Endothelial cell of umbilical vein (primary cell): ENCODE data around the gene OSBPL6. TPM values are rescaled to one million over a fixed set of nuclear protein-coding genes. Genes with fewer than 3 reads are reported as not detected.

ENCODE experiments used
- BruUV-seq: library from RNA; stranded (reverse); fragments of 400-500 nt; replicated peaks from 2 replicates; lab custom pipeline; 2021; lab: Mats Ljungman, UMichigan
- CTCF ChIA-PET: fragments of 300-600, 350-600 bp; sonication (Branson Sonifier 250); formaldehyde crosslinking; loops from one replicate; lab custom pipeline; 2021; ENCODE audit warnings: antibody characterized with exemption, inconsistent platforms; lab: Charles Lee
- POLR2A ChIA-PET: fragments of 300-600, 350-600 bp; sonication (Branson Sonifier 250); formaldehyde crosslinking; loops from one replicate; lab custom pipeline; 2021; ENCODE audit warnings: antibody characterized with exemption, inconsistent platforms; lab: Charles Lee
- DNase-seq: peaks from one replicate; pipeline ENCODE4 v3.0.0-alpha.2; 2011; ENCODE audit warnings: low read depth, low spot score
- FAIRE-seq: peaks from 2 replicates; lab custom pipeline; 2011; peaks lifted over from hg19 to GRCh38; lab: Jason Lieb, UNC
- H2AFZ ChIP-seq: 2 replicates; pipeline ENCODE4 v1.6.0; 2012; ENCODE audit warnings: low read depth, low read length, control low read depth, inconsistent platforms
- H3K27ac ChIP-seq: 2 replicates; pipeline ENCODE4 v1.5.1; 2011; ENCODE audit warnings: low read depth, mild to moderate bottlenecking, control low read depth, low read length, moderate library complexity; ENCODE audit not compliant: insufficient read depth
- H3K27me3 ChIP-seq, 2 experiments: 2 replicates each; pipeline versions ENCODE4 v1.6.0 to v1.6.1; 2011; ENCODE audit warnings: low read length in 2 of 2, mixed read lengths in 1 of 2; ENCODE audit not compliant: control insufficient read depth in 2 of 2, insufficient read depth in 2 of 2
- H3K36me3 ChIP-seq, 2 experiments: 2 replicates in 1 of 2; 3 replicates in 1 of 2; pipeline ENCODE4 v1.5.1; 2011; ENCODE audit warnings: low read length in 2 of 2, mild to moderate bottlenecking in 1 of 2, moderate library complexity in 1 of 2; ENCODE audit not compliant: control insufficient read depth in 2 of 2, insufficient read depth in 2 of 2; ENCODE audit errors: extremely low read depth in 1 of 2
- H3K4me1 ChIP-seq: 3 replicates; pipeline ENCODE4 v1.5.1; 2011; ENCODE audit warnings: mild to moderate bottlenecking, low read length; ENCODE audit not compliant: control insufficient read depth, insufficient read depth; ENCODE audit errors: extremely low read depth
- H3K4me2 ChIP-seq: 2 replicates; pipeline ENCODE4 v1.6.1; 2011; ENCODE audit warnings: low read length, control low read depth, mixed read lengths; ENCODE audit not compliant: insufficient read depth
- H3K4me3 ChIP-seq, 3 experiments: fragments of 200-600 bp in 1 of 3; sonication (generic), shearing (Covaris generic) in 1 of 3; replicated peaks in 1 of 3; 2 replicates each; pipeline ENCODE4 v1.5.1; 2011 to 2016; ENCODE audit warnings: control low read depth in 3 of 3, low read length in 3 of 3, mild to moderate bottlenecking in 2 of 3, inconsistent platforms in 1 of 3, low read depth in 1 of 3, moderate library complexity in 1 of 3; ENCODE audit not compliant: insufficient read depth in 1 of 3
- H3K79me2 ChIP-seq: 2 replicates; pipeline ENCODE4 v1.6.0; 2012; ENCODE audit warnings: low read length, inconsistent platforms; ENCODE audit not compliant: control insufficient read depth, insufficient read depth
- H3K9ac ChIP-seq: replicated peaks from 2 replicates; pipeline ENCODE3; 2011; ENCODE audit warnings: low read length, control low read depth; ENCODE audit not compliant: insufficient read depth; ENCODE audit errors: extremely low read depth
- H3K9me1 ChIP-seq: replicated peaks from 3 replicates; pipeline ENCODE4 v1.6.0; 2011; ENCODE audit warnings: mild to moderate bottlenecking, low read length; ENCODE audit not compliant: control insufficient read depth, insufficient read depth; ENCODE audit errors: extremely low read depth
- H3K9me3 ChIP-seq: replicated peaks from 2 replicates; pipeline ENCODE4 v1.5.1; 2012; ENCODE audit warnings: low read length, inconsistent platforms; ENCODE audit not compliant: control insufficient read depth, insufficient read depth
- H4K20me1 ChIP-seq: replicated peaks from 2 replicates; pipeline ENCODE3; 2011; ENCODE audit warnings: mild to moderate bottlenecking, low read length; ENCODE audit not compliant: control insufficient read depth, insufficient read depth; ENCODE audit errors: extremely low read depth
- GATA2 ChIP-seq: IDR thresholded peaks from 2 replicates; pipeline ENCODE4 v1.7.0; 2011; ENCODE audit warnings: low read depth, mild to moderate bottlenecking, moderate library complexity, mixed read lengths, low read length; ENCODE audit not compliant: insufficient read length, insufficient read depth
- JUN ChIP-seq: IDR thresholded peaks from 2 replicates; pipeline ENCODE4 v1.6.1; 2011; ENCODE audit warnings: borderline replicate concordance, low read depth; ENCODE audit not compliant: insufficient read length, insufficient read depth
- MYC ChIP-seq: IDR thresholded peaks from one replicate; pipeline ENCODE4 v1.6.1; 2011; ENCODE audit warnings: mild to moderate bottlenecking, low read depth, low read length
- POLR2A ChIP-seq: IDR thresholded peaks from 2 replicates; pipeline ENCODE4 v1.6.1; 2012; ENCODE audit warnings: low read depth, mild to moderate bottlenecking, control low read depth, low read length
- POLR2AphosphoS5 ChIP-seq: IDR thresholded peaks from 2 replicates; pipeline ENCODE4 v1.6.1; 2012; ENCODE audit warnings: low read depth, mild to moderate bottlenecking, control low read depth, low read length, moderate library complexity; ENCODE audit not compliant: insufficient read depth
- dilution Hi-C: fragments of 300-500 bp; cut with MboI; formaldehyde crosslinking; loops from one replicate; pipeline ENCODE4 v1.15.0; 2019; ENCODE audit warnings: low sequenced_read_pairs; ENCODE audit not compliant: extremely low pct_ligation_motif_present
- intact Hi-C: fragments of 100-400 bp; cut with micrococcal nuclease; formaldehyde crosslinking; loops from one replicate; pipeline ENCODE4 v1.10.0; 2022
- polyA plus RNA-seq, 4 experiments: library from polyadenylated mRNA; depleted of rRNA in 3 of 4; stranded (reverse) in 3 of 4; unstranded in 1 of 4; fragments of >200 nt; gene quantifications; 2 replicates each; pipeline versions ENCODE4 v1.2.1 to v1.2.3, GENCODE V29; 2011 to 2012; ENCODE audit warnings: missing spikeins in 1 of 4
- total RNA-seq: library from RNA; stranded (reverse); gene quantifications from 2 replicates; pipeline ENCODE4 v1.2.3, GENCODE V29; 2021
- TF ChIP-seq, protein P1 (sequence below), 2 donors: IDR thresholded peaks; 1 replicate in 1 of 2; 2 replicates in 1 of 2; pipeline ENCODE4 v1.5.1; 2011; ENCODE audit warnings: low read length in 2 of 2, mild to moderate bottlenecking in 2 of 2, moderate library complexity in 2 of 2, control low read depth in 1 of 2, inconsistent platforms in 1 of 2, low read depth in 1 of 2; ENCODE audit not compliant: insufficient read depth in 1 of 2; ENCODE audit errors: extremely low read depth in 1 of 2
- TF ChIP-seq, protein P2 (sequence below): IDR thresholded peaks from 2 replicates; pipeline ENCODE4 v1.6.1; 2011; ENCODE audit not compliant: insufficient read depth, insufficient read length

Gene OSBPL6
- total and polyA plus RNA-seq, 2 donors (not counting 3 experiments of a cell fraction or from before 2014, with no cell fraction given): 1.5 to 2.3 TPM

DNA sequence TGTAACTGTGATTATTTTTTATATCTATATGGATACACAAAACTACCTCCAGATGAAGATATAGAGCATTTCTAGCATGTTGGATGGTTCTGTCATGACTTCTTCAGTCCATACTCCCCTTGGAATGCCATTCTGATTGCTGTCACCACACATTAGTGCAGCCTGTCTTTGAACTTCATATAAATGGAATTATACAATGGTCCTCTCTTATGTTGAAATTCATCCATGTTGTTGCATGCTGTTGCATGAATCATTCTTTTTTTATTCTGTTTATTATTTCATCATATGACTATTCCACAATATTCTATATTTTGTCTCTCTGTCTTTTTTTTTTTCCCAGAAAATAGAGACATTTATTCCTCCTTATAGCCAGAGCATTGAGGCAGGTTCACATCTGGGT, 74.1 kb downstream of the OSBPL6 start:
- H3K9me3 ChIP-seq: no peaks in the 10 kb centered on the region
- no peak for FAIRE-seq
- ChIA-PET POLR2A (no interaction called here), CTCF (interaction anchor here (1.4 kb wide), 2 partner anchors 13 to 59 kb away, joined by 3 to 4 read pairs; no protein-coding TSS in a partner anchor)
- intact Hi-C loops (no loop called here), dilution Hi-C loops (no loop called here)
- DNase-seq: no peak
- no peaks in the 10 kb centered on the region for H3K9me1 ChIP-seq
- no peaks in the 10 kb centered on the region for H4K20me1 ChIP-seq
- no peak overlapping the region for H3K4me2 ChIP-seq
- no peaks in the 10 kb centered on the region for H3K36me3 ChIP-seq
- BruUV-seq: no TSS peak
- H2AFZ ChIP-seq: no peak overlapping the region
- H3K4me3 ChIP-seq: no peak overlapping the region
- no peaks in the 10 kb centered on the region for H3K79me2 ChIP-seq
- H3K27me3 ChIP-seq: no peaks in the 10 kb centered on the region
- no peak overlapping the region for H3K27ac ChIP-seq
- no peaks in the 10 kb centered on the region for H3K4me1 ChIP-seq
- TF ChIP-seq JUN (no peak), MYC (no peak), POLR2AphosphoS5 (no peak), GATA2 (no peak), POLR2A (no peak)
- TF ChIP-seq, protein P1, sequence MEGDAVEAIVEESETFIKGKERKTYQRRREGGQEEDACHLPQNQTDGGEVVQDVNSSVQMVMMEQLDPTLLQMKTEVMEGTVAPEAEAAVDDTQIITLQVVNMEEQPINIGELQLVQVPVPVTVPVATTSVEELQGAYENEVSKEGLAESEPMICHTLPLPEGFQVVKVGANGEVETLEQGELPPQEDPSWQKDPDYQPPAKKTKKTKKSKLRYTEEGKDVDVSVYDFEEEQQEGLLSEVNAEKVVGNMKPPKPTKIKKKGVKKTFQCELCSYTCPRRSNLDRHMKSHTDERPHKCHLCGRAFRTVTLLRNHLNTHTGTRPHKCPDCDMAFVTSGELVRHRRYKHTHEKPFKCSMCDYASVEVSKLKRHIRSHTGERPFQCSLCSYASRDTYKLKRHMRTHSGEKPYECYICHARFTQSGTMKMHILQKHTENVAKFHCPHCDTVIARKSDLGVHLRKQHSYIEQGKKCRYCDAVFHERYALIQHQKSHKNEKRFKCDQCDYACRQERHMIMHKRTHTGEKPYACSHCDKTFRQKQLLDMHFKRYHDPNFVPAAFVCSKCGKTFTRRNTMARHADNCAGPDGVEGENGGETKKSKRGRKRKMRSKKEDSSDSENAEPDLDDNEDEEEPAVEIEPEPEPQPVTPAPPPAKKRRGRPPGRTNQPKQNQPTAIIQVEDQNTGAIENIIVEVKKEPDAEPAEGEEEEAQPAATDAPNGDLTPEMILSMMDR (IDR thresholded peaks at IDR 0.05; ENCODE audit: extremely low read depth in 1 of 2, insufficient read depth in 1 of 2, low read depth in 1 of 2, low read length in 2 of 2): no peak
- TF ChIP-seq, protein P2, sequence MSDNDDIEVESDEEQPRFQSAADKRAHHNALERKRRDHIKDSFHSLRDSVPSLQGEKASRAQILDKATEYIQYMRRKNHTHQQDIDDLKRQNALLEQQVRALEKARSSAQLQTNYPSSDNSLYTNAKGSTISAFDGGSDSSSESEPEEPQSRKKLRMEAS: no peak
- H3K9ac ChIP-seq: no peak overlapping the region
